Measurements from ENCODE around the gene COPS4.
"Not testable (repeated sequence)": the region's sequence is repeated elsewhere in the genome, so short reads cannot be mapped to it uniquely, and the experiment has no call there.

The COPS4 gene

DNA sequence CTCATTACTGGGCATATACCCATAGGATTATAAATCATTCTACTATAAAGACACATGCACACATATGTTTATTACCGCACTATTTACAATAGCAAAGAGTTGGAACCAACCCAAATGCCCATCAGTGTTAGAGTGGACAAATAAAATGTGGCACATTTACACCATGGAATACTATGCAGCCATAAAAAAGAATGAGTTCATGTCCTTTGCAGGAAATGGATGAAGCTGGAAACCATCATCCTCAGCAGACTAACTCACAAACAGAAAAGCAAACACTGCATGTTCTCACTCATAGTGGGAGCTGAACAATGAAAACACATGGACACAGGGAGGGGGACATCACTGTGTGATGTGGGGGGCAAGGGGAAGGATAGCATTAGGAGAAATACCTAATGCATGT, 11.4 kb upstream of the COPS4 start:
- H3K27me3 ChIP-seq (ENCODE audit: control insufficient read depth in 1 of 2, insufficient read depth in 2 of 2, low read length in 2 of 2); H3K36me3 ChIP-seq (ENCODE audit: control insufficient read depth in 1 of 2, insufficient read depth in 2 of 2, low read length in 2 of 2); H3K27ac ChIP-seq (ENCODE audit: low read depth, low read length); H3K4me3 ChIP-seq (ENCODE audit: low read depth in 1 of 2, low read length in 2 of 2); H3K9me3 ChIP-seq (ENCODE audit: control insufficient read depth in 1 of 2, low read length in 2 of 2); H3K4me1 ChIP-seq (ENCODE audit: control insufficient read depth in 1 of 2, insufficient read depth in 2 of 2, low read length in 2 of 2); H3K9ac ChIP-seq (ENCODE audit: low read depth in 1 of 2, low read length in 2 of 2): not testable (repeated sequence)

GRCh38 chr4:83024233-83024632, 10.8 kb upstream of the COPS4 start:
- no peaks in the 10 kb centered on the region for H3K36me3 ChIP-seq (ENCODE audit: control insufficient read depth in 1 of 2, insufficient read depth in 2 of 2, low read length in 2 of 2)
- no peak overlapping the region for H3K4me3 ChIP-seq (ENCODE audit: low read depth in 1 of 2, low read length in 2 of 2)
- no peak overlapping the region for H3K9ac ChIP-seq (ENCODE audit: low read depth in 1 of 2, low read length in 2 of 2)
- H3K27me3 ChIP-seq (ENCODE audit: control insufficient read depth in 1 of 2, insufficient read depth in 2 of 2, low read length in 2 of 2): no peaks in the 10 kb centered on the region
- H3K27ac ChIP-seq (ENCODE audit: low read depth, low read length): no peak overlapping the region
- no peaks in the 10 kb centered on the region for H3K4me1 ChIP-seq (ENCODE audit: control insufficient read depth in 1 of 2, insufficient read depth in 2 of 2, low read length in 2 of 2)
- peaks cover 5% of the 10 kb centered on the region in 2 donors for H3K9me3 ChIP-seq (ENCODE audit: control insufficient read depth in 1 of 2, low read length in 2 of 2)

GRCh38 chr4:83025563-83025962, 9.4 kb upstream of the COPS4 start:
- Histone ChIP-seq H3K36me3 (ENCODE audit: control insufficient read depth in 1 of 2, insufficient read depth in 2 of 2, low read length in 2 of 2) (no peaks in the 10 kb centered on the region), H3K4me3 (ENCODE audit: low read depth in 1 of 2, low read length in 2 of 2) (no peak overlapping the region), H3K4me1 (ENCODE audit: control insufficient read depth in 1 of 2, insufficient read depth in 2 of 2, low read length in 2 of 2) (no peaks in the 10 kb centered on the region), H3K27me3 (ENCODE audit: control insufficient read depth in 1 of 2, insufficient read depth in 2 of 2, low read length in 2 of 2) (no peaks in the 10 kb centered on the region), H3K9me3 (ENCODE audit: control insufficient read depth in 1 of 2, low read length in 2 of 2) (peaks cover 5% of the 10 kb centered on the region in 2 donors), H3K9ac (ENCODE audit: low read depth in 1 of 2, low read length in 2 of 2) (no peak overlapping the region), H3K27ac (ENCODE audit: low read depth, low read length) (no peak overlapping the region)

GRCh38 chr4:83028976-83029375, 6.0 kb upstream of the COPS4 start:
- Histone ChIP-seq H3K27ac (ENCODE audit: low read depth, low read length) (no peak overlapping the region), H3K4me1 (ENCODE audit: control insufficient read depth in 1 of 2, insufficient read depth in 2 of 2, low read length in 2 of 2) (no peaks in the 10 kb centered on the region), H3K4me3 (ENCODE audit: low read depth in 1 of 2, low read length in 2 of 2) (no peak overlapping the region), H3K36me3 (ENCODE audit: control insufficient read depth in 1 of 2, insufficient read depth in 2 of 2, low read length in 2 of 2) (no peaks in the 10 kb centered on the region), H3K9me3 (ENCODE audit: control insufficient read depth in 1 of 2, low read length in 2 of 2) (peaks cover 4 to 5% of the 10 kb centered on the region in 2 donors), H3K9ac (ENCODE audit: low read depth in 1 of 2, low read length in 2 of 2) (no peak overlapping the region), H3K27me3 (ENCODE audit: control insufficient read depth in 1 of 2, insufficient read depth in 2 of 2, low read length in 2 of 2) (no peaks in the 10 kb centered on the region)

GRCh38 chr4:83029688-83030087, 5.3 kb upstream of the COPS4 start:
- Histone ChIP-seq H3K4me1 (ENCODE audit: control insufficient read depth in 1 of 2, insufficient read depth in 2 of 2, low read length in 2 of 2) (no peaks in the 10 kb centered on the region), H3K27ac (ENCODE audit: low read depth, low read length) (no peak overlapping the region), H3K27me3 (ENCODE audit: control insufficient read depth in 1 of 2, insufficient read depth in 2 of 2, low read length in 2 of 2) (no peaks in the 10 kb centered on the region), H3K9ac (ENCODE audit: low read depth in 1 of 2, low read length in 2 of 2) (no peak overlapping the region), H3K9me3 (ENCODE audit: control insufficient read depth in 1 of 2, low read length in 2 of 2) (peaks cover under 1 to 5% of the 10 kb centered on the region in 2 donors), H3K4me3 (ENCODE audit: low read depth in 1 of 2, low read length in 2 of 2) (no peak overlapping the region), H3K36me3 (ENCODE audit: control insufficient read depth in 1 of 2, insufficient read depth in 2 of 2, low read length in 2 of 2) (no peaks in the 10 kb centered on the region)

GRCh38 chr4:83036991-83037665, 2.1 kb downstream of the COPS4 start:
- no peak overlapping the region for H3K9ac ChIP-seq (ENCODE audit: low read depth in 1 of 2, low read length in 2 of 2)

DNA sequence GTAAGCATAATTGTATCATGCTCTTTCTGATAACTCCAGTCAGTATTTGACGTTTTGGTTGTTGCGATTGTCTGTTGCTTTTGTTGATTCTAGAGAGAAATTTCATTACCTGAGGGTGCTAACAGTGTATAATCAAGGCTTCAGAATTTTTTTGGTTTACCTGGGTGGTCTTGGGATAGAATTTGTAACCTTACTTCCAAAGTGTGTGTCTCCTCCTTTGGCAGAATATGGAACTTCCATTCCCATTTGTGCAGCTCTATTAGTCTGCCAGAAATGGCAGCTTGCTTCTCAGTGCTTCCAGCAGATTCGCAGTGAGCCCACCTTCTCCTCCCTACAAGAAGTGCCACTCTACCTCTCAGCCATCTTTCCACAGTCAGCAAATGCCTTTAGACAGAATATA, 5.3 kb downstream of the COPS4 start:
- Histone ChIP-seq H3K36me3 (ENCODE audit: control insufficient read depth in 1 of 2, insufficient read depth in 2 of 2, low read length in 2 of 2) (no peaks in the 10 kb centered on the region), H3K27me3 (ENCODE audit: control insufficient read depth in 1 of 2, insufficient read depth in 2 of 2, low read length in 2 of 2) (no peaks in the 10 kb centered on the region), H3K4me3 (ENCODE audit: low read depth in 1 of 2, low read length in 2 of 2) (no peak overlapping the region), H3K9ac (ENCODE audit: low read depth in 1 of 2, low read length in 2 of 2) (no peak overlapping the region), H3K9me3 (ENCODE audit: control insufficient read depth in 1 of 2, low read length in 2 of 2) (no peaks in the 10 kb centered on the region), H3K4me1 (ENCODE audit: control insufficient read depth in 1 of 2, insufficient read depth in 2 of 2, low read length in 2 of 2) (peaks cover 12 to 15% of the 10 kb centered on the region in 2 donors), H3K27ac (ENCODE audit: low read depth, low read length) (no peak overlapping the region)

More at GRCh38 chr4:83036991-83037665, 2.1 kb downstream of the COPS4 start:
- Histone ChIP-seq H3K9me3 (ENCODE audit: control insufficient read depth in 1 of 2, low read length in 2 of 2) (no peaks in the 10 kb centered on the region), H3K27ac (ENCODE audit: low read depth, low read length) (no peak overlapping the region), H3K27me3 (ENCODE audit: control insufficient read depth in 1 of 2, insufficient read depth in 2 of 2, low read length in 2 of 2) (no peaks in the 10 kb centered on the region), H3K4me1 (ENCODE audit: control insufficient read depth in 1 of 2, insufficient read depth in 2 of 2, low read length in 2 of 2) (peaks cover 12 to 15% of the 10 kb centered on the region in 2 donors), H3K36me3 (ENCODE audit: control insufficient read depth in 1 of 2, insufficient read depth in 2 of 2, low read length in 2 of 2) (no peaks in the 10 kb centered on the region), H3K4me3 (ENCODE audit: low read depth in 1 of 2, low read length in 2 of 2) (no peak overlapping the region)

GRCh38 chr4:83043157-83043556, 8.2 kb downstream of the COPS4 start:
- not testable (repeated sequence) for H3K27me3 ChIP-seq (ENCODE audit: control insufficient read depth in 1 of 2, insufficient read depth in 2 of 2, low read length in 2 of 2); H3K27ac ChIP-seq (ENCODE audit: low read depth, low read length); H3K36me3 ChIP-seq (ENCODE audit: control insufficient read depth in 1 of 2, insufficient read depth in 2 of 2, low read length in 2 of 2); H3K4me1 ChIP-seq (ENCODE audit: control insufficient read depth in 1 of 2, insufficient read depth in 2 of 2, low read length in 2 of 2); H3K9ac ChIP-seq (ENCODE audit: low read depth in 1 of 2, low read length in 2 of 2); H3K4me3 ChIP-seq (ENCODE audit: low read depth in 1 of 2, low read length in 2 of 2); H3K9me3 ChIP-seq (ENCODE audit: control insufficient read depth in 1 of 2, low read length in 2 of 2)

- no peak overlapping the region for H3K27ac ChIP-seq (ENCODE audit: low read depth, low read length)
- no peaks in the 10 kb centered on the region for H3K27me3 ChIP-seq (ENCODE audit: control insufficient read depth in 1 of 2, insufficient read depth in 2 of 2, low read length in 2 of 2)
- H3K4me3 ChIP-seq (ENCODE audit: low read depth in 1 of 2, low read length in 2 of 2): no peak overlapping the region
- H3K9ac ChIP-seq (ENCODE audit: low read depth in 1 of 2, low read length in 2 of 2): no peak overlapping the region
- H3K36me3 ChIP-seq (ENCODE audit: control insufficient read depth in 1 of 2, insufficient read depth in 2 of 2, low read length in 2 of 2): peaks cover 0 to 3% of the 10 kb centered on the region in 2 donors
- no peaks in the 10 kb centered on the region for H3K4me1 ChIP-seq (ENCODE audit: control insufficient read depth in 1 of 2, insufficient read depth in 2 of 2, low read length in 2 of 2)
- no peaks in the 10 kb centered on the region for H3K9me3 ChIP-seq (ENCODE audit: control insufficient read depth in 1 of 2, low read length in 2 of 2)
Measured at GRCh38 chr4:83043801-83044407, 8.9 kb downstream of the COPS4 start.

DNA sequence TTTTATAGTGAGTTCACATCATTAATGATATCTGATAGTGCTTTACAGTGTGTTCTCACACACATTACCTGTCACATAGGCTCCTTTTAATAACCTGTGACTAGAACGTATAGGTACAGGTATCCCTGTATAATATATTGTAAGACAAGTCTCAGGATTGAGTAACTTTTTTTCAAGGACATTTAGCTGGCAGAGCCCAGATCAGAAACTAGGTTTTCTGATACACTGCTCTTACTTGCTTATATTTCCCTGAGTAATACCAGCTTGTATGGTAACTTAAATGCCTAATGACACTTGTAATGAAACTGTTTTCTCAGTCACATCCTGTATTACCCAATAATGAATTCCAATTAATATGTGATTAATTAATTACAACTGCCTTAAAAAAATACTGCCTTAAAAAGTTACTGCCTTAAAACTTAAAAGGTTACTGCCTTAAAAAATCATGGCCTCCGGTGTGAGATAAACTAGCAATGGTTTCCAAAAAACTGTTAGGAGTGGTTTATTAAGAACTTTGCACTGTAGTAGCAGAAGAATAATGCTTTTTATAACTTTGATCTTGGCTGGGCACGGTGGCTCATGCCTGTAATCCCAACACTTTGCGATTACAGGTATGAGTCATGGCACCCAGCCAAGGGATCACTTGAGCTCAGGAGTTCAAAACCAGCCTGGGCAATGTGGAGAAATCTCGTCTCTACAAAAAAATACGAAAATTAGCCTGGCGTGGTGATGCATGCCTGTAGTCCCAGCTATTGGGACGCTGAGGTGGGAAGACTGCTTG, 11.9 kb downstream of the COPS4 start:
- no peak overlapping the region for H3K9ac ChIP-seq (ENCODE audit: low read depth in 1 of 2, low read length in 2 of 2)
- H3K36me3 ChIP-seq (ENCODE audit: control insufficient read depth in 1 of 2, insufficient read depth in 2 of 2, low read length in 2 of 2): peaks cover 21 to 28% of the 10 kb centered on the region in 2 donors
- H3K9me3 ChIP-seq (ENCODE audit: control insufficient read depth in 1 of 2, low read length in 2 of 2): no peaks in the 10 kb centered on the region
- H3K4me1 ChIP-seq (ENCODE audit: control insufficient read depth in 1 of 2, insufficient read depth in 2 of 2, low read length in 2 of 2): no peaks in the 10 kb centered on the region
- H3K4me3 ChIP-seq (ENCODE audit: low read depth in 1 of 2, low read length in 2 of 2): no peak overlapping the region
- no peaks in the 10 kb centered on the region for H3K27me3 ChIP-seq (ENCODE audit: control insufficient read depth in 1 of 2, insufficient read depth in 2 of 2, low read length in 2 of 2)
- H3K27ac ChIP-seq (ENCODE audit: low read depth, low read length): no peak overlapping the region
